CD4-positive, alpha-beta T cell treated with Interleukin-15 for 1 hour (primary cell): ENCODE data around the gene SLC22A23.
A peak's percentile ranks its signal among the peaks of the same experiment; 100 is the strongest.

Experiments
- DNase-seq: peaks from one replicate; pipeline ENCODE4 v3.0.0-alpha.2; 2020

The SLC22A23 gene

GRCh38 chr6:3280866-3281465 lies 175.9 kb downstream of the SLC22A23 start:
- DNase-seq = no peak

- DNase-seq = no peak
Measured at GRCh38 chr6:3280091-3280490, 176.8 kb downstream of the SLC22A23 start.

GRCh38 chr6:3278691-3279090 lies 178.2 kb downstream of the SLC22A23 start:
- DNase-seq = no peak

- no peak for DNase-seq
Measured at GRCh38 chr6:3277851-3278416, 178.9 kb downstream of the SLC22A23 start.

GRCh38 chr6:3277251-3277650 lies 179.6 kb downstream of the SLC22A23 start:
- DNase-seq = no peak

- no peak for DNase-seq
Measured at GRCh38 chr6:3276174-3277167, 180.4 kb downstream of the SLC22A23 start.

GRCh38 chr6:3273707-3274521 lies 182.9 kb downstream of the SLC22A23 start:
- DNase-seq = no peak

GRCh38 chr6:3272911-3273547 lies 183.8 kb downstream of the SLC22A23 start:
- no peak for DNase-seq

GRCh38 chr6:3271756-3272155 lies 185.1 kb downstream of the SLC22A23 start:
- no peak for DNase-seq

GRCh38 chr6:3270258-3270657 lies 186.6 kb downstream of the SLC22A23 start:
- no peak for DNase-seq

- no peak for DNase-seq
Measured at GRCh38 chr6:3269281-3269975, 187.4 kb downstream of the SLC22A23 start.

GRCh38 chr6:3268680-3269079 lies 188.2 kb downstream of the SLC22A23 start:
- peak; percentile 6 for DNase-seq

GRCh38 chr6:3267162-3267561 lies 189.7 kb downstream of the SLC22A23 start:
- DNase-seq = no peak

- DNase-seq = no peak
Measured at GRCh38 chr6:3266170-3266569, 190.7 kb downstream of the SLC22A23 start.

GRCh38 chr6:3265671-3266070 lies 191.2 kb downstream of the SLC22A23 start:
- DNase-seq = no peak

GRCh38 chr6:3264356-3264755 lies 192.5 kb downstream of the SLC22A23 start:
- DNase-seq = no peak

GRCh38 chr6:3263096-3263495 lies 193.8 kb downstream of the SLC22A23 start:
- DNase-seq = no peak

GRCh38 chr6:3261921-3262320 lies 194.9 kb downstream of the SLC22A23 start:
- no peak for DNase-seq

- DNase-seq = no peak
Measured at GRCh38 chr6:3261518-3261820, 195.4 kb downstream of the SLC22A23 start.

GRCh38 chr6:3260772-3261517 lies 195.9 kb downstream of the SLC22A23 start:
- DNase-seq = no peak

- DNase-seq = no peak
Measured at GRCh38 chr6:3260296-3260695, 196.6 kb downstream of the SLC22A23 start.
